Progenitor cell of endocrine pancreas (in vitro differentiated cells): ENCODE results near the gene DNAH11. TPM values are rescaled to one million over a fixed set of nuclear protein-coding genes. Genes with fewer than 3 reads are reported as not detected.

Experiments
- DNase-seq: peaks from one replicate; pipeline ENCODE4 v3.0.0; 2021; ENCODE audit warnings: low spot score; ENCODE audit not compliant: unreplicated experiment
- H3K27ac Mint-ChIP-seq: 2 replicates; pipeline ENCODE4 v1.8.0; 2021; ENCODE audit warnings: mild to moderate bottlenecking, moderate library complexity, mixed read lengths
- H3K27me3 Mint-ChIP-seq: 2 replicates; pipeline ENCODE4 v1.8.0; 2021; ENCODE audit warnings: mixed read lengths
- H3K36me3 Mint-ChIP-seq: 2 replicates; pipeline ENCODE4 v1.8.0; 2022; ENCODE audit warnings: mixed read lengths; ENCODE audit not compliant: insufficient read depth
- H3K4me1 Mint-ChIP-seq: 2 replicates; pipeline ENCODE4 v1.8.0; 2021; ENCODE audit warnings: low read depth, mixed read lengths
- H3K4me3 Mint-ChIP-seq: 2 replicates; pipeline ENCODE4 v1.8.0; 2021; ENCODE audit warnings: low read depth, mild to moderate bottlenecking, moderate library complexity, mixed read lengths
- H3K9me3 Mint-ChIP-seq: 2 replicates; pipeline ENCODE4 v1.8.0; 2021; ENCODE audit warnings: low read depth, mixed read lengths
- total RNA-seq: library from RNA; stranded (reverse); gene quantifications from 2 replicates; pipeline ENCODE4 v1.2.1, GENCODE V29; 2021
- TF ChIP-seq, protein P1 (sequence below): fragments of 200-600 bp; sonication (generic); IDR thresholded peaks from one replicate; pipeline ENCODE4 v1.5.0; 2021; ENCODE audit warnings: antibody characterized with exemption, mild to moderate bottlenecking; ENCODE audit not compliant: unreplicated experiment

The DNAH11 gene
- total RNA-seq, 1 donor from 2014 or later: 1.6 TPM

GRCh38 chr7:21773326-21773725, 230.5 kb downstream of the DNAH11 start:
- H3K27me3 Mint-ChIP-seq: peaks cover 58% of the 10 kb centered on the region
- H3K4me3 Mint-ChIP-seq: no peak overlapping the region
- no peak for DNase-seq
- H3K4me1 Mint-ChIP-seq: peaks cover 11% of the 10 kb centered on the region
- H3K9me3 Mint-ChIP-seq: no peaks in the 10 kb centered on the region
- no peak overlapping the region for H3K27ac Mint-ChIP-seq
- TF ChIP-seq, protein P1, sequence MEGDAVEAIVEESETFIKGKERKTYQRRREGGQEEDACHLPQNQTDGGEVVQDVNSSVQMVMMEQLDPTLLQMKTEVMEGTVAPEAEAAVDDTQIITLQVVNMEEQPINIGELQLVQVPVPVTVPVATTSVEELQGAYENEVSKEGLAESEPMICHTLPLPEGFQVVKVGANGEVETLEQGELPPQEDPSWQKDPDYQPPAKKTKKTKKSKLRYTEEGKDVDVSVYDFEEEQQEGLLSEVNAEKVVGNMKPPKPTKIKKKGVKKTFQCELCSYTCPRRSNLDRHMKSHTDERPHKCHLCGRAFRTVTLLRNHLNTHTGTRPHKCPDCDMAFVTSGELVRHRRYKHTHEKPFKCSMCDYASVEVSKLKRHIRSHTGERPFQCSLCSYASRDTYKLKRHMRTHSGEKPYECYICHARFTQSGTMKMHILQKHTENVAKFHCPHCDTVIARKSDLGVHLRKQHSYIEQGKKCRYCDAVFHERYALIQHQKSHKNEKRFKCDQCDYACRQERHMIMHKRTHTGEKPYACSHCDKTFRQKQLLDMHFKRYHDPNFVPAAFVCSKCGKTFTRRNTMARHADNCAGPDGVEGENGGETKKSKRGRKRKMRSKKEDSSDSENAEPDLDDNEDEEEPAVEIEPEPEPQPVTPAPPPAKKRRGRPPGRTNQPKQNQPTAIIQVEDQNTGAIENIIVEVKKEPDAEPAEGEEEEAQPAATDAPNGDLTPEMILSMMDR: no peak
- no peaks in the 10 kb centered on the region for H3K36me3 Mint-ChIP-seq

DNA sequence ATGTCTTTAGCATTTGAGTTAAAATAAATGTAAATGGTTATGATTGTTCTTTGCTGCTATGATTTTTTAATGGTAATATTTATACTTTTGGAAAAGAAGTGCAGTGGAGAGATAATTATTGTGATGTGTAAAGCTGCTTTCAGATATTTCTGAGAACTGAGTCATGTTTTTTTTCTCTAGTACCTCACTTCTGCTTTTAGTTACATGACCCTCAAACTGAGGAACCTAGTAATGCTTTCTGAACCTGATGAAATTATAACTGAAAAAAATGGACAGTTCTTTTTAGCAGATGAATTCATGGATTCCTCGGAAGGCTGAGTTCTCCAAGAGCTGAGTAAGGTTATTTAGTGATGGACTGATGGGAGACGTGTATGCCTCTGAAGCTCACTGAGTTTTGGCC, 235.1 kb downstream of the DNAH11 start:
- H3K27me3 Mint-ChIP-seq: peaks cover 28% of the 10 kb centered on the region
- DNase-seq: no peak
- no peak overlapping the region for H3K27ac Mint-ChIP-seq
- peaks cover 2% of the 10 kb centered on the region for H3K4me1 Mint-ChIP-seq
- TF ChIP-seq, protein P1: no peak
- H3K36me3 Mint-ChIP-seq: no peaks in the 10 kb centered on the region
- no peak overlapping the region for H3K4me3 Mint-ChIP-seq
- no peaks in the 10 kb centered on the region for H3K9me3 Mint-ChIP-seq

GRCh38 chr7:21778953-21779352, 236.1 kb downstream of the DNAH11 start:
- Mint-ChIP-seq H3K27ac (no peak overlapping the region), H3K9me3 (no peaks in the 10 kb centered on the region), H3K36me3 (no peaks in the 10 kb centered on the region), H3K4me3 (no peak overlapping the region), H3K27me3 (peaks cover 19% of the 10 kb centered on the region), H3K4me1 (no peaks in the 10 kb centered on the region)
- DNase-seq: no peak
- TF ChIP-seq, protein P1: no peak

GRCh38 chr7:21782996-21783395, 240.2 kb downstream of the DNAH11 start:
- H3K36me3 Mint-ChIP-seq: no peaks in the 10 kb centered on the region
- no peaks in the 10 kb centered on the region for H3K27me3 Mint-ChIP-seq
- no peak overlapping the region for H3K4me3 Mint-ChIP-seq
- no peak for DNase-seq
- no peaks in the 10 kb centered on the region for H3K4me1 Mint-ChIP-seq
- H3K27ac Mint-ChIP-seq: no peak overlapping the region
- no peaks in the 10 kb centered on the region for H3K9me3 Mint-ChIP-seq
- TF ChIP-seq, protein P1: no peak

DNA sequence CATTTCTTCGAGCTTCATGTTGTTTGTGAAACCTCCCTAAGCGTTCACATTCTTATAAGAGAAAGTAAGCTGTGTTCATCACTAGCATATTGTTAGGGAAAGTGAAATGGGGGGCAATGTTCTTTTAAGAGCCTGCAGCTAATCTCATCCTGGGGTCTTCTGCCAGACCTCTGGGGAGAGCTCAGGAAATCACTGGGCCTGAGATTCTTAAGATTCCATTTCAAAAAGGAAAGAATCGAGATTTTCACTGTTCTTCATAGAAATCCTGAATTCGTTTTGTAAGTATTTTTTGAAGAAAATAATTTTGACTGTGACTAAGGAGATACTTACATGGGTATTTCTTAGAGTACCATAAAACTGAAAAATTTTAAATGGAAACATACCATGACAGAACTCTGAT, 242.2 kb downstream of the DNAH11 start:
- Mint-ChIP-seq H3K4me1 (no peaks in the 10 kb centered on the region), H3K27me3 (no peaks in the 10 kb centered on the region), H3K27ac (no peak overlapping the region), H3K4me3 (no peak overlapping the region), H3K9me3 (no peaks in the 10 kb centered on the region), H3K36me3 (no peaks in the 10 kb centered on the region)
- TF ChIP-seq, protein P1: no peak
- DNase-seq: no peak
